Tibial artery (tissue), 4 donors: Measurements from ENCODE around the gene ZNF521.

ENCODE experiments used
- DNase-seq, 2 donors: peaks; one replicate each; pipeline ENCODE4 v3.0.0-alpha.2; 2019
- H3K27ac ChIP-seq, 2 donors: fragments of 200-600 bp; sonication (generic) in 1 of 2; 1 replicate in 1 of 2; 2 replicates in 1 of 2; pipeline ENCODE4 v1.5.1; 2018 to 2019; ENCODE audit warnings: mild to moderate bottlenecking in 1 of 2
- H3K27me3 ChIP-seq, 2 donors: fragments of 200-600 bp; sonication (generic) in 1 of 2; one replicate each; pipeline versions ENCODE4 v1.5.1 to v1.6.0; 2016 to 2019
- H3K36me3 ChIP-seq, 3 donors: fragments of 200-600 bp; sonication (generic) in 2 of 3; one replicate each; pipeline ENCODE4 v1.5.1; 2016 to 2019; ENCODE audit warnings: mild to moderate bottlenecking in 2 of 3
- H3K4me1 ChIP-seq, 4 donors: fragments of 200-600 bp; sonication (generic) in 2 of 4; 1 replicate in 3 of 4; 2 replicates in 1 of 4; pipeline ENCODE4 v1.5.1; 2016 to 2019
- H3K4me3 ChIP-seq, 2 donors: fragments of 200-600 bp; sonication (generic) in 1 of 2; 1 replicate in 1 of 2; 2 replicates in 1 of 2; pipeline ENCODE4 v1.5.1; 2018 to 2019; ENCODE audit warnings: mild to moderate bottlenecking in 2 of 2
- H3K9me3 ChIP-seq, 3 donors: fragments of 200-600 bp; sonication (generic) in 1 of 3; one replicate each; pipeline ENCODE4 v1.5.1; 2016 to 2019
- intact Hi-C: fragments of 100-400 bp; cut with DNase I; formaldehyde crosslinking; loops from one replicate; pipeline ENCODE4 v1.15.0; 2023; ENCODE audit warnings: low total_unique reads
- TF ChIP-seq, protein P1 (sequence below), 2 experiments: fragments of 200-600 bp in 1 of 2; fragments of 450-650 bp in 1 of 2; IDR thresholded peaks; one replicate each; pipeline ENCODE4 v1.5.1; 2017 to 2019; ENCODE audit warnings: antibody characterized with exemption in 2 of 2, mild to moderate bottlenecking in 1 of 2, moderate library complexity in 1 of 2

The ZNF521 gene

DNA sequence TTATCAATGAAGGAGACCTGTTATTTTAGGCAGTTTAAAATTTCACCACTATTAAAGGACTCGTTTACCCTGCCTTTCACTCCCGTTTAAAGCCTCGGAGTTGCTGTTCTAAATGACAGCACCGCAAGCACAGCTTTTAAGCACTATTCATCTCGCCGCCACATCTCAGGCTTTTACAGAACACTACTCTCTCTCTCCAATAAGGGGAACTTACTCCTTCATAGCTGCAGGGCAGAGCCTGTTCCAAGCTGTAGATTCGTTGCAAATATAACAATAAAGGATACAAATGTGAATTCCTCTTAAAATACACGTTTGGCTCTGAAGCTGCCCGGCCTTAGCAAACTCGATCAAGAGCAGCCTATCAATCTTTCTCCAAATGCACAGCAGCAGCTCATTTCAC lies 271.8 kb downstream of the ZNF521 start:
- intact Hi-C loops, result no loop called here
- peaks cover 0 to 4% (median 0%) of the 10 kb centered on the region in 3 donors for H3K36me3 ChIP-seq
- no peaks in the 10 kb centered on the region for H3K27me3 ChIP-seq
- no peak for DNase-seq
- TF ChIP-seq, protein P1, sequence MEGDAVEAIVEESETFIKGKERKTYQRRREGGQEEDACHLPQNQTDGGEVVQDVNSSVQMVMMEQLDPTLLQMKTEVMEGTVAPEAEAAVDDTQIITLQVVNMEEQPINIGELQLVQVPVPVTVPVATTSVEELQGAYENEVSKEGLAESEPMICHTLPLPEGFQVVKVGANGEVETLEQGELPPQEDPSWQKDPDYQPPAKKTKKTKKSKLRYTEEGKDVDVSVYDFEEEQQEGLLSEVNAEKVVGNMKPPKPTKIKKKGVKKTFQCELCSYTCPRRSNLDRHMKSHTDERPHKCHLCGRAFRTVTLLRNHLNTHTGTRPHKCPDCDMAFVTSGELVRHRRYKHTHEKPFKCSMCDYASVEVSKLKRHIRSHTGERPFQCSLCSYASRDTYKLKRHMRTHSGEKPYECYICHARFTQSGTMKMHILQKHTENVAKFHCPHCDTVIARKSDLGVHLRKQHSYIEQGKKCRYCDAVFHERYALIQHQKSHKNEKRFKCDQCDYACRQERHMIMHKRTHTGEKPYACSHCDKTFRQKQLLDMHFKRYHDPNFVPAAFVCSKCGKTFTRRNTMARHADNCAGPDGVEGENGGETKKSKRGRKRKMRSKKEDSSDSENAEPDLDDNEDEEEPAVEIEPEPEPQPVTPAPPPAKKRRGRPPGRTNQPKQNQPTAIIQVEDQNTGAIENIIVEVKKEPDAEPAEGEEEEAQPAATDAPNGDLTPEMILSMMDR (IDR thresholded peaks at IDR 0.05), result no peak
- H3K4me1 ChIP-seq, result no peaks in the 10 kb centered on the region
- H3K9me3 ChIP-seq, result no peaks in the 10 kb centered on the region
- no peak overlapping the region for H3K27ac ChIP-seq
- H3K4me3 ChIP-seq, result no peak overlapping the region

DNA sequence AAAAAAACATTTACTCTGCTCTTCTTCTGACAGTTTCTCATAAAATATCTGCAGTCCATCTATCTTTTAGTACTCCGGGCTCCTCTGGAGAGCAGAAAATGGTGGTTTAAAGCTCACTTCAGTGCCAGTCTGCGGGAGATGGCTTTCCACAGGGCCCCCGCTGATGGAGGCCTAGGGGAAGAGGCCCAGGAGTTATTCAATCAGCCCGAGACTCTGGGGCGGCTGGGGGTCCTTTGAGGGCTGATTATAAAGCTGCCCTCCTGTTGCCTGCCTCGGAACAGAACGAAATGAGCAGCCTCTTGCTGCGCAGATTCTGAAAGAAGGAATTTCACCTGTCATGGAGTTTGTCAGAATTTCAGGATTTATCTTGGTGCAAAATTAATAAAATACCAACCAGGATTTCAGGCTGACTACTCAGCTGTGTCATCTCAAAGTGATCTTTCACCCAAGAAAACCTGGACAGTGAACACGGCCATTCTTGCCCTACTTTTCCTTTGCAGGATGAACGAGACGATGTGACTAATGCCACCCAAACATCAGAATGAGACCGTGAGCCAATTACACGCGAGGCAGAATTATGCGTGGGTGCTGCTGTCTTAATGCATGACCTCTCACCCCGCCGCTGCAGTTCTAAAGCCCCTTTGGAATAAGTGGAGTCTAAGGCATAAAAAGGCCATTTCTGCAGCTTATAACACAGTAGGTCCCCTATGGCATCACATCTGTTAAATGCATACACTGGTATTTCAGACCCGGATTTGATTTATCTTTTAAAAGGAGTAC lies 273.8 kb downstream of the ZNF521 start:
- Histone ChIP-seq H3K4me3 (no peak overlapping the region), H3K27me3 (no peaks in the 10 kb centered on the region), H3K27ac (no peak overlapping the region), H3K9me3 (no peaks in the 10 kb centered on the region), H3K4me1 (no peaks in the 10 kb centered on the region), H3K36me3 (peaks cover 0 to 4% (median 0%) of the 10 kb centered on the region in 3 donors)
- no peak for DNase-seq
- TF ChIP-seq, protein P1 (IDR thresholded peaks at IDR 0.05), result no peak
- intact Hi-C loops, result no loop called here

DNA sequence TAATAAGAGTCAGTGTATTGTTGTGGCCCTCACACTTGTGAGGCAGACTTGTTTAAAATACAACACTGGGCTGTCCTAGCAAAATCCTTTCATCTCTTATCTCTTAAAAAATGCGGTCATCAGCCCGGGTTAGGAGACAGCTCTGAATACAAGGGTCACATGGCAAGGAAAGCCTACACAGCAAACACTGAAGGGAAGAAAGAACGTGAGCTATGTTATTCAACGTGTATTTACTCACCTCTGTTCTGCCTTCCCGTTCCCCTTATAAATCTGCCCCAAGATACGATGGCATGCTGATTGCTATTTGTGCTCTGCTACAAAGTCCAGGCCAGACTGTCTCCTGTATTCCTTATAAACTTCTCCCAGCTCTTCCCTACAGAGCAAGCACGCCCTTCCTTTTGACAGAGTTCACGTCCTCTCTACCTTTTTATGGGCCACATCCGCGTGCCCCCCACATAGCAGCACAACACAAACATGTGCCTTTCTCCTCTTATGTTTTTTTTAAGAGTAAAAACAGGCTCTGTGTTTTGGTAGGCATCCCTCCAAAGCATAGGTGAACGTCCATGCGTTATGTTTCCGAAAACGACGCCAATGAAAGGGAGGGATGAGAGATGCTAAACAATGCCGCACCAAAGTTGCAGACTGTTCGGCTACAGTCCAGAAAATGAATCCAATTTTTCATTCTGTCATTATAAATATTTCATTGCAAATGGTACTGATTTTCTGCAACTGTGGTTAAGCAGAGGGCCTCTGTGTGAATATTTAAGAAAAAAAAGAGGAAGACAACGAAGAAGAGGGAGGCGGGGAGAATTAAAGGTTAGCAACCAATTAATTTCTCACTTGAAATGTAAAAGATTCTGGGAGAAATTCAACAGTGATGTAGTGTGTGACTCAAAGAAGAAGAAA lies 274.7 kb downstream of the ZNF521 start:
- no peak overlapping the region for H3K27ac ChIP-seq
- DNase-seq, result no peak
- H3K4me1 ChIP-seq, result no peaks in the 10 kb centered on the region
- TF ChIP-seq, protein P1 (IDR thresholded peaks at IDR 0.05), result no peak
- H3K27me3 ChIP-seq, result no peaks in the 10 kb centered on the region
- H3K36me3 ChIP-seq, result peaks cover 0 to 4% (median 0%) of the 10 kb centered on the region in 3 donors
- intact Hi-C loops, result no loop called here
- H3K9me3 ChIP-seq, result no peaks in the 10 kb centered on the region
- H3K4me3 ChIP-seq, result no peak overlapping the region

DNA sequence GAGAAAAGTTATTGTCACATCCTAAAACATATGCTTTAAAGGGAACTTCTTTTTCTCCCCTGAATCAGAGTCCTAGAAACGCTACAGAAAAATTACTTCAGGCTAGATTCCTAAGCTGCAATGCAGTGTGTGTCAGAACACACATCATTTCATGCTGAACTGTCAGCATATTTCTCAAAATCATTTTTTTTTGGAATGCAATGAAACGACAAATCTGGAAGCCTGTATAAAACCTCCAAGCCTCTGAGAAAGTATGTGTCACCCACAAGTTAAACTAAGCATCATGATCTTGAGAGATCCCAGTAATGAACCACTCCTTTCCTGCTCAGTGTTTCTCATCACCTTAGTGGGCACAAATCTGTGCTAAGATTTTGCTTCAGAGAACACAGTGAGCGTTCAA lies 276.2 kb downstream of the ZNF521 start:
- Histone ChIP-seq H3K27ac (no peak overlapping the region), H3K27me3 (no peaks in the 10 kb centered on the region), H3K9me3 (no peaks in the 10 kb centered on the region), H3K36me3 (peaks cover 0 to 4% (median 0%) of the 10 kb centered on the region in 3 donors), H3K4me1 (no peaks in the 10 kb centered on the region), H3K4me3 (no peak overlapping the region)
- DNase-seq, result no peak
- intact Hi-C loops, result no loop called here
- TF ChIP-seq, protein P1 (IDR thresholded peaks at IDR 0.05), result no peak

DNA sequence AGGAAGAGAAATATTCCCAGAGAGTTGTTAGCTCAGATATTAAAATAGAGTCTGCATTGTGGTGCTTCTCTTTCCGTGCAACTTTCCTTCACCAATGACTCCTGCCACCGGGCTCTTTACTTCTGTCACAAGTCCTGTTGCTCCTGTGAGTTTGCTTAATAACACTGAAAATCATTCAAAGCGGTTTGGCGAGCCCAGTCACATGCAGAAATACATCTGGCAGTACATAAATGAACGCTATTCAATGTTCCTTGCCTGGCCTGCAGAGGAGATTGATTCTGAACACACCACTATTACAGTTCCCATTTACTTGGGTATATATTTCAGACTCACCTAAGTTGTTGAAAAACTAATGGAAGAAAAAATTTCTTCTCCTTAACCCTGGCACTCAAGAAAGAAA lies 276.6 kb downstream of the ZNF521 start:
- Histone ChIP-seq H3K4me3 (no peak overlapping the region), H3K4me1 (no peaks in the 10 kb centered on the region), H3K27ac (no peak overlapping the region), H3K36me3 (peaks cover 0 to 4% (median 0%) of the 10 kb centered on the region in 3 donors), H3K27me3 (no peaks in the 10 kb centered on the region), H3K9me3 (no peaks in the 10 kb centered on the region)
- intact Hi-C loops, result no loop called here
- DNase-seq, result no peak
- TF ChIP-seq, protein P1 (IDR thresholded peaks at IDR 0.05), result no peak
